WTC11 (cell line): ENCODE measurements around the gene LGALSL. TPM values are rescaled to one million over a fixed set of nuclear protein-coding genes. Genes with fewer than 3 reads are reported as not detected.

Source experiments
- ATAC-seq: fragments of 200-7000 bp; cut with Tn5 transposase; 2 replicates; pipeline ENCODE4 v1.10.0; 2021; ENCODE audit warnings: mild to moderate bottlenecking, moderate library complexity
- CTCF ChIA-PET: fragments of 300-600 bp; sonication (Branson Sonifier 250); formaldehyde crosslinking; loops from one replicate; lab custom pipeline; 2021; ENCODE audit warnings: antibody characterized with exemption; lab: Charles Lee
- POLR2A ChIA-PET: fragments of 350-600 bp; sonication (Branson Sonifier 250); formaldehyde crosslinking; loops from one replicate; lab custom pipeline; 2021; ENCODE audit warnings: antibody characterized with exemption; lab: Charles Lee
- DNase-seq: peaks from one replicate; pipeline ENCODE4 v3.0.0; 2021; ENCODE audit warnings: low spot score
- H3K27ac Mint-ChIP-seq: 2 replicates; pipeline ENCODE4 v1.8.0; 2021; ENCODE audit warnings: mixed read lengths
- H3K27me3 Mint-ChIP-seq: 2 replicates; pipeline ENCODE4 v1.8.0; 2021; ENCODE audit warnings: low read depth, mild to moderate bottlenecking, moderate library complexity, mixed read lengths
- H3K36me3 Mint-ChIP-seq: 2 replicates; pipeline ENCODE4 v1.8.0; 2021; ENCODE audit warnings: mixed read lengths
- H3K4me1 Mint-ChIP-seq: 2 replicates; pipeline ENCODE4 v1.8.0; 2022; ENCODE audit warnings: mixed read lengths
- H3K4me3 Mint-ChIP-seq: 2 replicates; pipeline ENCODE4 v1.8.0; 2021; ENCODE audit warnings: mild to moderate bottlenecking, moderate library complexity, mixed read lengths
- H3K9me3 Mint-ChIP-seq: 2 replicates; pipeline ENCODE4 v1.8.0; 2021; ENCODE audit warnings: mixed read lengths
- ARID4B ChIP-seq: sonication (generic); formaldehyde crosslinking; IDR thresholded peaks from 2 replicates; pipeline ENCODE4 v1.8.0; 2023; ENCODE audit warnings: missing genetic modification reagents, mild to moderate bottlenecking, borderline replicate concordance
- CBFB ChIP-seq: sonication (generic); formaldehyde crosslinking; IDR thresholded peaks from 2 replicates; pipeline ENCODE4 v1.8.1; 2022; ENCODE audit warnings: mild to moderate bottlenecking, low read depth, missing genetic modification reagents
- CDX4 ChIP-seq: fragments of 250-450 bp; sonication (Bioruptor Pico); IDR thresholded peaks from 2 replicates; pipeline ENCODE4 v1.9.0; 2021; ENCODE audit warnings: moderate library complexity, mild to moderate bottlenecking, inconsistent platforms, borderline replicate concordance
- CREM ChIP-seq: sonication (generic); formaldehyde crosslinking; IDR thresholded peaks from 2 replicates; pipeline ENCODE4 v1.8.1; 2022; ENCODE audit warnings: mild to moderate bottlenecking, missing genetic modification reagents, moderate library complexity
- KAT7 ChIP-seq: sonication (generic); formaldehyde crosslinking; IDR thresholded peaks from 2 replicates; pipeline ENCODE4 v1.8.1; 2023; ENCODE audit warnings: missing genetic modification reagents, mild to moderate bottlenecking, borderline replicate concordance
- RELA ChIP-seq: sonication (generic); formaldehyde crosslinking; IDR thresholded peaks from 2 replicates; pipeline ENCODE4 v1.8.1; 2022; ENCODE audit warnings: missing genetic modification reagents, mild to moderate bottlenecking, borderline replicate concordance
- USF2 ChIP-seq: sonication (generic); formaldehyde crosslinking; IDR thresholded peaks from 2 replicates; pipeline ENCODE4 v1.8.1; 2023; ENCODE audit warnings: mild to moderate bottlenecking, missing genetic modification reagents, moderate library complexity
- ZNF121 ChIP-seq: sonication (generic); formaldehyde crosslinking; IDR thresholded peaks from 2 replicates; pipeline ENCODE4 v1.8.0; 2023; ENCODE audit warnings: missing genetic modification reagents
- ZNF232 ChIP-seq: sonication (generic); formaldehyde crosslinking; IDR thresholded peaks from 2 replicates; pipeline ENCODE4 v1.8.0; 2022; ENCODE audit warnings: mild to moderate bottlenecking, missing genetic modification reagents
- ZNF263 ChIP-seq: sonication (generic); formaldehyde crosslinking; IDR thresholded peaks from 2 replicates; pipeline ENCODE4 v1.8.1; 2022; ENCODE audit warnings: low read depth, mild to moderate bottlenecking, moderate library complexity, missing genetic modification reagents
- ZNF532 ChIP-seq: fragments of 250-450 bp; sonication (Bioruptor Pico); IDR thresholded peaks from 2 replicates; pipeline ENCODE4 v1.9.0; 2021; ENCODE audit warnings: mild to moderate bottlenecking, borderline replicate concordance
- ZNF671 ChIP-seq: fragments of 250-450 bp; sonication (Bioruptor Pico); IDR thresholded peaks from 2 replicates; pipeline ENCODE4 v1.8.0; 2021; ENCODE audit warnings: mild to moderate bottlenecking
- total RNA-seq: library from RNA; stranded (reverse); gene quantifications from 3 replicates; pipeline ENCODE4 v1.2.3, GENCODE V29; 2021
- TF ChIP-seq, protein P1 (sequence below): sonication (generic); formaldehyde crosslinking; IDR thresholded peaks from 2 replicates; pipeline ENCODE4 v1.8.1; 2022; ENCODE audit warnings: missing genetic modification reagents, borderline replicate concordance
- TF ChIP-seq, protein P2 (sequence below): sonication (generic); formaldehyde crosslinking; IDR thresholded peaks from 2 replicates; pipeline ENCODE4 v1.8.1; 2023; ENCODE audit warnings: mild to moderate bottlenecking, missing genetic modification reagents, borderline replicate concordance

The LGALSL gene
- total RNA-seq, 1 experiment from 2014 or later = 21.0 TPM

GRCh38 chr2:64439194-64439593 is 14.8 kb upstream of the LGALSL start (continued):
- TF ChIP-seq ARID4B (CRISPR knock-in tag) (no peak), ZNF532 (CRISPR knock-in tag) (no peak), ZNF232 (CRISPR knock-in tag) (no peak)
- TF ChIP-seq, protein P1, sequence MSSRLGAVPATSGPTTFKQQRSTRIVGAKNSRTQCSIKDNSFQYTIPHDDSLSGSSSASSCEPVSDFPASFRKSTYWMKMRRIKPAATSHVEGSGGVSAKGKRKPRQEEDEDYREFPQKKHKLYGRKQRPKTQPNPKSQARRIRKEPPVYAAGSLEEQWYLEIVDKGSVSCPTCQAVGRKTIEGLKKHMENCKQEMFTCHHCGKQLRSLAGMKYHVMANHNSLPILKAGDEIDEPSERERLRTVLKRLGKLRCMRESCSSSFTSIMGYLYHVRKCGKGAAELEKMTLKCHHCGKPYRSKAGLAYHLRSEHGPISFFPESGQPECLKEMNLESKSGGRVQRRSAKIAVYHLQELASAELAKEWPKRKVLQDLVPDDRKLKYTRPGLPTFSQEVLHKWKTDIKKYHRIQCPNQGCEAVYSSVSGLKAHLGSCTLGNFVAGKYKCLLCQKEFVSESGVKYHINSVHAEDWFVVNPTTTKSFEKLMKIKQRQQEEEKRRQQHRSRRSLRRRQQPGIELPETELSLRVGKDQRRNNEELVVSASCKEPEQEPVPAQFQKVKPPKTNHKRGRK (CRISPR knock-in tag) = no peak
- TF ChIP-seq, all 79 proteins: peak for 0

DNA sequence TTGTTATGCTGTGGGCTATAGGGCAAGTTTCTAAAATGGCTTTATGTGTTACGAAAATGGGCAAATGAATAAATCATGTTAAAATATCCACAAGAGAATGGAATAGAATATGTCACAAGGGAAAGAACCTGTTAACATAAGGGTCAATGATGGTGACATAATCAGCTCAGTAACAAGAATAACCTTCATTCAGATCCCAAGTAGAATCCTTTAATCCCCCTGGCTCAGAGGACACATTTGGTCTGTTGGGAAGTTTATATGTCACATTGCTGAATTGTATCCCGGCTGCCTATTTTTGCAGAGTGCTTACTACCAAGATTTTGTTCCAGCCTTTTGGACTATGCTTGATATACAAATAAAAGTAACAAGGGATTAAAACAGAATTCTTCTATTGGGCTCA is 13.1 kb upstream of the LGALSL start:
- no peak overlapping the region for H3K4me3 Mint-ChIP-seq
- H3K36me3 Mint-ChIP-seq = no peaks in the 10 kb centered on the region
- no peaks in the 10 kb centered on the region for H3K9me3 Mint-ChIP-seq
- no peaks in the 10 kb centered on the region for H3K27me3 Mint-ChIP-seq
- H3K27ac Mint-ChIP-seq = no peak overlapping the region
- peaks cover 20% of the 10 kb centered on the region for H3K4me1 Mint-ChIP-seq
- DNase-seq (no peak), ATAC-seq (no peak)
- CTCF ChIA-PET = interaction anchor here (0.9 to 1.0 kb wide), 2 partner anchors 47 to 110 kb away, joined by 3 read pairs; no protein-coding TSS in a partner anchor
- POLR2A ChIA-PET = no interaction called here
- TF ChIP-seq ZNF532 (CRISPR knock-in tag) (no peak), USF2 (no peak), ZNF263 (CRISPR knock-in tag) (no peak), ZNF232 (CRISPR knock-in tag) (no peak), KAT7 (no peak), ZNF121 (CRISPR knock-in tag) (no peak), CREM (CRISPR knock-in tag) (no peak), CDX4 (no peak), RELA (CRISPR knock-in tag) (no peak), CBFB (no peak), ZNF671 (CRISPR knock-in tag) (no peak)
- TF ChIP-seq, protein P2, sequence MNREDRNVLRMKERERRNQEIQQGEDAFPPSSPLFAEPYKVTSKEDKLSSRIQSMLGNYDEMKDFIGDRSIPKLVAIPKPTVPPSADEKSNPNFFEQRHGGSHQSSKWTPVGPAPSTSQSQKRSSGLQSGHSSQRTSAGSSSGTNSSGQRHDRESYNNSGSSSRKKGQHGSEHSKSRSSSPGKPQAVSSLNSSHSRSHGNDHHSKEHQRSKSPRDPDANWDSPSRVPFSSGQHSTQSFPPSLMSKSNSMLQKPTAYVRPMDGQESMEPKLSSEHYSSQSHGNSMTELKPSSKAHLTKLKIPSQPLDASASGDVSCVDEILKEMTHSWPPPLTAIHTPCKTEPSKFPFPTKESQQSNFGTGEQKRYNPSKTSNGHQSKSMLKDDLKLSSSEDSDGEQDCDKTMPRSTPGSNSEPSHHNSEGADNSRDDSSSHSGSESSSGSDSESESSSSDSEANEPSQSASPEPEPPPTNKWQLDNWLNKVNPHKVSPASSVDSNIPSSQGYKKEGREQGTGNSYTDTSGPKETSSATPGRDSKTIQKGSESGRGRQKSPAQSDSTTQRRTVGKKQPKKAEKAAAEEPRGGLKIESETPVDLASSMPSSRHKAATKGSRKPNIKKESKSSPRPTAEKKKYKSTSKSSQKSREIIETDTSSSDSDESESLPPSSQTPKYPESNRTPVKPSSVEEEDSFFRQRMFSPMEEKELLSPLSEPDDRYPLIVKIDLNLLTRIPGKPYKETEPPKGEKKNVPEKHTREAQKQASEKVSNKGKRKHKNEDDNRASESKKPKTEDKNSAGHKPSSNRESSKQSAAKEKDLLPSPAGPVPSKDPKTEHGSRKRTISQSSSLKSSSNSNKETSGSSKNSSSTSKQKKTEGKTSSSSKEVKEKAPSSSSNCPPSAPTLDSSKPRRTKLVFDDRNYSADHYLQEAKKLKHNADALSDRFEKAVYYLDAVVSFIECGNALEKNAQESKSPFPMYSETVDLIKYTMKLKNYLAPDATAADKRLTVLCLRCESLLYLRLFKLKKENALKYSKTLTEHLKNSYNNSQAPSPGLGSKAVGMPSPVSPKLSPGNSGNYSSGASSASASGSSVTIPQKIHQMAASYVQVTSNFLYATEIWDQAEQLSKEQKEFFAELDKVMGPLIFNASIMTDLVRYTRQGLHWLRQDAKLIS = no peak
